Ammon's horn (tissue), 1 donor: Measurements from ENCODE around the gene WNT8B.

Experiments
- DNase-seq: peaks from one replicate; pipeline ENCODE4 v3.0.0-alpha.2; 2016; ENCODE audit warnings: low spot score

WNT8B gene

GRCh38 chr10:100519311-100520051 is 56.7 kb downstream of the WNT8B start, which contains the start of gene SEC31B:
TSS of gene SEC31B (minus strand) at chr10:100519861. CDS start at chr10:100516952, 2,909 bp downstream.
- peak; percentile 73 for DNase-seq

GRCh38 chr10:100520811-100521210 is 58.0 kb downstream of the WNT8B start:
- DNase-seq = no peak

- DNase-seq = no peak
Observed at GRCh38 chr10:100522107-100522801, 59.4 kb downstream of the WNT8B start.

- DNase-seq = no peak
Observed at GRCh38 chr10:100522945-100523344, 60.1 kb downstream of the WNT8B start.

- DNase-seq = no peak
Observed at GRCh38 chr10:100524206-100524605, 61.4 kb downstream of the WNT8B start.

GRCh38 chr10:100524638-100525037 is 61.8 kb downstream of the WNT8B start:
- no peak for DNase-seq

GRCh38 chr10:100528123-100528886 is 65.5 kb downstream of the WNT8B start:
- no peak for DNase-seq

- DNase-seq = no peak
Observed at GRCh38 chr10:100528921-100529474, 66.2 kb downstream of the WNT8B start.

GRCh38 chr10:100529475-100530298 is 66.9 kb downstream of the WNT8B start, which contains the start of gene NDUFB8:
TSS of gene NDUFB8 (minus strand) at chr10:100529871. CDS start at chr10:100529851, 20 bp downstream.
- peak; percentile 90 for DNase-seq

GRCh38 chr10:100531761-100532160 is 69.0 kb downstream of the WNT8B start:
- no peak for DNase-seq
